H9 (cell line): ENCODE measurements around the gene VASH1. TPM values are rescaled to one million over a fixed set of nuclear protein-coding genes. Genes with fewer than 3 reads are reported as not detected.
A peak's percentile ranks its signal among the peaks of the same experiment; 100 is the strongest.

ENCODE experiments used
- DNase-seq: peaks from one replicate; pipeline ENCODE4 v3.0.0-alpha.2; 2017
- H2AFZ ChIP-seq: one replicate; pipeline ENCODE4 v1.6.1; 2013; ENCODE audit warnings: mild to moderate bottlenecking, low read length, control low read depth, moderate library complexity
- H2AK5ac ChIP-seq: 2 replicates; pipeline ENCODE4 v1.6.1; 2013; ENCODE audit warnings: low read length, control low read depth, mixed read lengths; ENCODE audit not compliant: insufficient read length
- H2BK120ac ChIP-seq: one replicate; pipeline ENCODE4 v1.6.1; 2013; ENCODE audit warnings: low read depth, mild to moderate bottlenecking, low read length, control low read depth, inconsistent platforms; ENCODE audit not compliant: poor library complexity, severe bottlenecking
- H2BK12ac ChIP-seq: 2 replicates; pipeline ENCODE4 v1.6.1; 2013; ENCODE audit warnings: low read length, control low read depth, mixed read lengths, low read depth; ENCODE audit not compliant: insufficient read length
- H2BK15ac ChIP-seq: 2 replicates; pipeline ENCODE4 v1.6.1; 2013; ENCODE audit warnings: low read depth, low read length, control low read depth
- H2BK20ac ChIP-seq: one replicate; pipeline ENCODE4 v1.6.1; 2013; ENCODE audit warnings: low read depth, mild to moderate bottlenecking, low read length, control low read depth, inconsistent platforms; ENCODE audit not compliant: poor library complexity, severe bottlenecking
- H2BK5ac ChIP-seq: 2 replicates; pipeline ENCODE4 v1.6.1; 2013; ENCODE audit warnings: low read length, control low read depth, mixed read lengths; ENCODE audit not compliant: insufficient read length
- H3K14ac ChIP-seq: 2 replicates; pipeline ENCODE4 v1.6.1; 2013; ENCODE audit warnings: low read length, control low read depth; ENCODE audit not compliant: insufficient read depth
- H3K18ac ChIP-seq: 2 replicates; pipeline ENCODE4 v1.6.1; 2013; ENCODE audit warnings: low read depth, mild to moderate bottlenecking, mixed read lengths, low read length, control low read depth; ENCODE audit not compliant: insufficient read length
- H3K23ac ChIP-seq: 2 replicates; pipeline ENCODE4 v1.6.1; 2013; ENCODE audit warnings: low read length, control low read depth, mixed read lengths, low read depth; ENCODE audit not compliant: insufficient read length
- H3K23me2 ChIP-seq: 2 replicates; pipeline ENCODE4 v1.6.1; 2013; ENCODE audit warnings: low read depth, mild to moderate bottlenecking, mixed read lengths, low read length, control low read depth; ENCODE audit not compliant: insufficient read length, poor library complexity, severe bottlenecking
- H3K27ac ChIP-seq: 2 replicates; pipeline ENCODE4 v1.5.1; 2013; ENCODE audit warnings: low read length, control low read depth, mixed read lengths, low read depth; ENCODE audit not compliant: insufficient read length
- H3K27me3 ChIP-seq: 2 replicates; pipeline ENCODE4 v1.6.1; 2013; ENCODE audit warnings: low read length, control low read depth, inconsistent platforms; ENCODE audit not compliant: insufficient read depth
- H3K4ac ChIP-seq: 2 replicates; pipeline ENCODE4 v1.6.1; 2013; ENCODE audit warnings: low read depth, mild to moderate bottlenecking, control low read depth, inconsistent platforms, low read length, moderate library complexity
- H3K4me1 ChIP-seq: 2 replicates; pipeline ENCODE4 v1.6.1; 2013; ENCODE audit warnings: low read length, control low read depth, inconsistent platforms; ENCODE audit not compliant: insufficient read depth
- H3K4me2 ChIP-seq: 2 replicates; pipeline ENCODE4 v1.6.1; 2013; ENCODE audit warnings: low read length, control low read depth, mixed read lengths; ENCODE audit not compliant: insufficient read length, insufficient read depth
- H3K56ac ChIP-seq: 2 replicates; pipeline ENCODE4 v1.6.1; 2013; ENCODE audit warnings: low read depth, mild to moderate bottlenecking, mixed read lengths, low read length, control low read depth; ENCODE audit not compliant: insufficient read length
- H3K79me1 ChIP-seq: 2 replicates; pipeline ENCODE4 v1.6.1; 2013; ENCODE audit warnings: low read depth, mild to moderate bottlenecking, moderate library complexity, low read length, control low read depth, inconsistent platforms; ENCODE audit not compliant: insufficient read depth, poor library complexity, severe bottlenecking
- H3K79me2 ChIP-seq: 2 replicates; pipeline ENCODE4 v1.6.1; 2013; ENCODE audit warnings: low read length, control low read depth, inconsistent platforms; ENCODE audit not compliant: insufficient read depth
- H3K9ac ChIP-seq: 2 replicates; pipeline ENCODE4 v1.6.1; 2013; ENCODE audit warnings: low read length, control low read depth, mixed read lengths; ENCODE audit not compliant: insufficient read length; ENCODE audit errors: extremely low read depth
- H3K9me3 ChIP-seq: one replicate; pipeline ENCODE4 v1.6.1; 2013; ENCODE audit warnings: low read depth, low read length, inconsistent platforms; ENCODE audit not compliant: control insufficient read depth
- H3T11ph ChIP-seq: one replicate; pipeline ENCODE4 v1.6.1; 2013; ENCODE audit warnings: mild to moderate bottlenecking, low read length, control low read depth, inconsistent platforms
- H4K20me1 ChIP-seq: one replicate; pipeline ENCODE4 v1.6.1; 2013; ENCODE audit not compliant: control insufficient read depth, insufficient read length, insufficient read depth
- H4K5ac ChIP-seq: 2 replicates; pipeline ENCODE4 v1.6.1; 2013; ENCODE audit warnings: low read depth, mild to moderate bottlenecking, mixed read lengths, low read length, control low read depth; ENCODE audit not compliant: insufficient read length
- H4K8ac ChIP-seq: replicated peaks from 2 replicates; pipeline ENCODE4 v1.6.1; 2013; ENCODE audit warnings: low read length, control low read depth, mixed read lengths, low read depth; ENCODE audit not compliant: insufficient read length
- H4K91ac ChIP-seq: 2 replicates; pipeline ENCODE4 v1.6.1; 2013; ENCODE audit warnings: low read depth, mild to moderate bottlenecking, moderate library complexity, mixed read lengths, low read length, control low read depth; ENCODE audit not compliant: insufficient read length
- H3K27ac Mint-ChIP-seq, 3 experiments: 2 replicates in 2 of 3; 3 replicates in 1 of 3; pipeline ENCODE4 v1.8.0; 2020 to 2021; ENCODE audit warnings: mixed read lengths in 3 of 3, mild to moderate bottlenecking in 1 of 3, moderate library complexity in 1 of 3
- H3K27me3 Mint-ChIP-seq: 2 replicates; pipeline ENCODE4 v1.8.0; 2021; ENCODE audit warnings: low read depth, mild to moderate bottlenecking, moderate library complexity, mixed read lengths
- H3K36me3 Mint-ChIP-seq, 3 experiments: 2 replicates in 2 of 3; 3 replicates in 1 of 3; pipeline ENCODE4 v1.8.0; 2020 to 2021; ENCODE audit warnings: low read depth in 3 of 3, mixed read lengths in 3 of 3; ENCODE audit not compliant: insufficient read depth in 1 of 3
- H3K4me1 Mint-ChIP-seq, 2 experiments: 2 replicates each; pipeline ENCODE4 v1.8.0; 2020; ENCODE audit warnings: mixed read lengths in 2 of 2
- H3K4me3 Mint-ChIP-seq, 2 experiments: 2 replicates in 1 of 2; 3 replicates in 1 of 2; pipeline ENCODE4 v1.8.0; 2020 to 2021; ENCODE audit warnings: mild to moderate bottlenecking in 2 of 2, mixed read lengths in 2 of 2, moderate library complexity in 1 of 2
- H3K9me3 Mint-ChIP-seq, 2 experiments: 2 replicates in 1 of 2; 3 replicates in 1 of 2; pipeline ENCODE4 v1.8.0; 2020; ENCODE audit warnings: mild to moderate bottlenecking in 2 of 2, mixed read lengths in 2 of 2, moderate library complexity in 1 of 2
- CTCF ChIP-seq: fragments of 200-600 bp; sonication (generic); conservative IDR thresholded peaks from 3 replicates; pipeline ENCODE4 v1.8.0; 2021; ENCODE audit warnings: antibody characterized with exemption, mild to moderate bottlenecking
- WGBS: extraction: QIAGEN DNeasy Blood & Tissue Kit; methylation state at CpG from one replicate; pipeline ENCODE4 v1.1.7; 2013; ENCODE audit warnings: missing lambda C conversion rate, low lambda C conversion rate, mixed read lengths; ENCODE audit not compliant: insufficient read length; ENCODE audit errors: extremely low coverage; 5-methylcytosine and 5-hydroxymethylcytosine counted together
- total RNA-seq: library from RNA; stranded (reverse); gene quantifications from 2 replicates; pipeline ENCODE4 v1.2.1, GENCODE V29; 2021

VASH1 gene
- total RNA-seq, 1 experiment from 2014 or later = 5.8 TPM

GRCh38 chr14:76759589-76759988, 1.7 kb upstream of the VASH1 start:
- no peak overlapping the region for H4K5ac ChIP-seq
- no peak overlapping the region for H2AK5ac ChIP-seq
- Mint-ChIP-seq H3K4me3 (no peak overlapping the region), H3K27me3 (peaks cover 77% of the 10 kb centered on the region), H3K36me3 (peaks cover 0 to 1% (median 0%) of the 10 kb centered on the region in 3 experiments; a peak in 3 of 7 replicates), H3K27ac (no peak overlapping the region), H3K4me1 (peaks cover 11 to 14% of the 10 kb centered on the region in 2 experiments), H3K9me3 (no peaks in the 10 kb centered on the region; a peak in 1 of 5 replicates)
- H3K56ac ChIP-seq = no peak overlapping the region
- no peak overlapping the region for H2BK120ac ChIP-seq
- H4K8ac ChIP-seq = no peak overlapping the region
- no peak overlapping the region for H3K9ac ChIP-seq
- DNase-seq = peak; percentile 19
- H3K23me2 ChIP-seq = peaks cover 14% of the 10 kb centered on the region
- no peak overlapping the region for H4K91ac ChIP-seq
- H3K4ac ChIP-seq = no peak overlapping the region
- no peak overlapping the region for H2BK5ac ChIP-seq
- H2BK20ac ChIP-seq = no peak overlapping the region
- no peak overlapping the region for H2BK12ac ChIP-seq
- H3K27me3 ChIP-seq = peaks cover 26% of the 10 kb centered on the region
- H3T11ph ChIP-seq = no peak overlapping the region
- no peaks in the 10 kb centered on the region for H3K79me2 ChIP-seq
- TF ChIP-seq CTCF = no peak
- no peaks in the 10 kb centered on the region for H3K9me3 ChIP-seq
- H3K18ac ChIP-seq = no peak overlapping the region
- no peak overlapping the region for H2AFZ ChIP-seq
- H3K14ac ChIP-seq = no peak overlapping the region
- H3K27ac ChIP-seq = no peak overlapping the region
- no peak overlapping the region for H2BK15ac ChIP-seq
- no peak overlapping the region for H3K4me2 ChIP-seq
- no peaks in the 10 kb centered on the region for H4K20me1 ChIP-seq
- H3K4me1 ChIP-seq = no peaks in the 10 kb centered on the region
- no peak overlapping the region for H3K23ac ChIP-seq
- H3K79me1 ChIP-seq = no peaks in the 10 kb centered on the region
- no CpG with 5 or more reads among the region's 4 CpGs for WGBS
